PC-9 (cell line): Measurements from ENCODE around the gene MSL1.

ENCODE experiments used
- EZH2 ChIP-seq: fragments of 200-600 bp; sonication (generic); IDR thresholded peaks from 2 replicates; pipeline ENCODE4 v1.8.0; 2017; ENCODE audit warnings: antibody characterized with exemption, low read depth
- TF ChIP-seq, protein P1 (sequence below): fragments of 200-600 bp; sonication (generic); conservative IDR thresholded peaks from 2 replicates; pipeline ENCODE4 v1.6.1; 2017; ENCODE audit warnings: mixed run types, antibody characterized with exemption, mild to moderate bottlenecking, moderate library complexity

DNA sequence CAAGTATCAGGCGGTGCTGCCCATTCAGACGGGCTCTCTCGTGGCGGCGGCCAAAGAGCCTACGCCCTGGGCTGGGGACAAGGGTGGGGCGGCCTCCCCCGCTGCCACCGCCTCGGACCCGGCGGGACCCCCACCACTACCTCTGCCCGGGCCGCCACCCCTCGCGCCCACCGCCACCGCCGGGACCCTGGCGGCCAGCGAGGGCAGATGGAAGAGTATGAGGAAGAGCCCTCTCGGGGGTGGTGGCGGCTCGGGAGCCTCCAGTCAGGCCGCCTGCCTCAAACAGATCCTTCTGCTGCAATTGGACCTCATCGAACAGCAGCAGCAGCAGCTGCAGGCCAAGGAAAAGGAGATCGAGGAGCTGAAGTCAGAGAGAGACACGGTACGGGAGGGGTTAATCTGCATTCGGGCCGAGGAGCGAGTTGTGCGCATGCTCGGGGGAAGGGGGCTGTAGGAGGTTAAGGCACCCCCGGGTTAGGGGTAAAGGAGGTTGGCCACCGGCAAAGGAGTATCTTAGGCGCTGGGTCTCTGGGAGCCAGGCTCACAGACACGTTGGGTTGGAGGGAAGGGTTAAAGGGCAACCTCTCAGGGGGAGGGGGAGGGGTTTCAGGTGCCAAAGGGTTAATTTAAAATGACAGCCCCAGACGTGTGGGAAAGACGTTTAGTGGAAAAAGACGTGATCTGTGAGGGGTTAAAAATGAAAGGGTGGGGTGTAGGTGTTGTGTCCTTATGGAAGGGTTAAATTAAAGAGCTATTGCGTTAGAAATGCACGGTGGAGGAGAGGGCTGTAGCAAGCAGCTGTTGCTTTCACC lies 1.4 kb downstream of the MSL1 start:
- TF ChIP-seq, protein P1, sequence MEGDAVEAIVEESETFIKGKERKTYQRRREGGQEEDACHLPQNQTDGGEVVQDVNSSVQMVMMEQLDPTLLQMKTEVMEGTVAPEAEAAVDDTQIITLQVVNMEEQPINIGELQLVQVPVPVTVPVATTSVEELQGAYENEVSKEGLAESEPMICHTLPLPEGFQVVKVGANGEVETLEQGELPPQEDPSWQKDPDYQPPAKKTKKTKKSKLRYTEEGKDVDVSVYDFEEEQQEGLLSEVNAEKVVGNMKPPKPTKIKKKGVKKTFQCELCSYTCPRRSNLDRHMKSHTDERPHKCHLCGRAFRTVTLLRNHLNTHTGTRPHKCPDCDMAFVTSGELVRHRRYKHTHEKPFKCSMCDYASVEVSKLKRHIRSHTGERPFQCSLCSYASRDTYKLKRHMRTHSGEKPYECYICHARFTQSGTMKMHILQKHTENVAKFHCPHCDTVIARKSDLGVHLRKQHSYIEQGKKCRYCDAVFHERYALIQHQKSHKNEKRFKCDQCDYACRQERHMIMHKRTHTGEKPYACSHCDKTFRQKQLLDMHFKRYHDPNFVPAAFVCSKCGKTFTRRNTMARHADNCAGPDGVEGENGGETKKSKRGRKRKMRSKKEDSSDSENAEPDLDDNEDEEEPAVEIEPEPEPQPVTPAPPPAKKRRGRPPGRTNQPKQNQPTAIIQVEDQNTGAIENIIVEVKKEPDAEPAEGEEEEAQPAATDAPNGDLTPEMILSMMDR, result no peak
- no peak for TF ChIP-seq EZH2
